HepG2 (cell line): ENCODE data around the gene MAMLD1. TPM values are rescaled to one million over a fixed set of nuclear protein-coding genes. Genes with fewer than 3 reads are reported as not detected.

Experiments used
- ATAC-seq: fragments of 200-7000 bp; cut with Tn5 transposase; 3 replicates; pipeline ENCODE4 v1.9.1; 2020; ENCODE audit warnings: mild to moderate bottlenecking, moderate library complexity
- BruUV-seq: library from RNA; stranded (reverse); fragments of 400-500 nt; replicated peaks from 2 replicates; lab custom pipeline; 2021; lab: Mats Ljungman, UMichigan
- CTCF ChIA-PET: fragments of 300-600 bp; formaldehyde crosslinking; extraction: SDS; loops from one replicate; lab custom pipeline; 2021; ENCODE audit warnings: low total read pairs, inconsistent platforms, low intra/inter-chr PET ratio; lab: Yijun Ruan, JAX
- POLR2A ChIA-PET: fragments of 350-600 bp; sonication (Branson Sonifier 250); formaldehyde crosslinking; loops from one replicate; lab custom pipeline; 2020; ENCODE audit warnings: antibody characterized with exemption, inconsistent platforms; lab: Yijun Ruan, JAX
- DNase-seq: peaks from one replicate; pipeline ENCODE4 v3.0.0-alpha.2; 2015; ENCODE audit warnings: low spot score
- FAIRE-seq: peaks from 3 replicates; lab custom pipeline; 2011; peaks lifted over from hg19 to GRCh38; lab: Jason Lieb, UNC
- H2AFZ ChIP-seq: one replicate; pipeline ENCODE4 v1.6.1; 2011; ENCODE audit warnings: low read length, inconsistent platforms
- H3K27ac ChIP-seq: fragments of 300-600 bp; 3 replicates; pipeline ENCODE4 v1.8.0; 2011; ENCODE audit warnings: mixed run types, mild to moderate bottlenecking, mixed read lengths, low read length, inconsistent platforms; ENCODE audit not compliant: insufficient read depth; ENCODE audit errors: extremely low read length
- H3K27me3 ChIP-seq, 2 experiments: fragments of 200-600 bp in 1 of 2; 2 replicates in 1 of 2; 3 replicates in 1 of 2; pipeline versions ENCODE4 v1.6.0 to v1.8.0; 2011; ENCODE audit warnings: low read length in 2 of 2, mild to moderate bottlenecking in 2 of 2, moderate library complexity in 2 of 2, inconsistent platforms in 1 of 2; ENCODE audit not compliant: insufficient read depth in 2 of 2, control insufficient read depth in 1 of 2
- H3K36me3 ChIP-seq, 2 experiments: fragments of 200-600 bp in 1 of 2; replicated peaks in 1 of 2; 2 replicates in 1 of 2; 3 replicates in 1 of 2; pipeline versions ENCODE4 v1.5.1 to v1.8.0; 2011; ENCODE audit warnings: low read length in 2 of 2, inconsistent platforms in 1 of 2; ENCODE audit not compliant: insufficient read depth in 2 of 2, control insufficient read depth in 1 of 2
- H3K4me1 ChIP-seq: 2 replicates; pipeline ENCODE4 v1.5.1; 2012; ENCODE audit warnings: low read length, inconsistent platforms; ENCODE audit not compliant: insufficient read depth
- H3K4me2 ChIP-seq: 2 replicates; pipeline ENCODE4 v1.6.0; 2011; ENCODE audit warnings: low read depth, low read length, inconsistent platforms
- H3K4me3 ChIP-seq, 3 experiments: fragments of 200-600 bp in 1 of 3; sonication (generic), shearing (Covaris generic) in 1 of 3; replicated peaks in 1 of 3; 2 replicates each; pipeline ENCODE4 v1.5.1; 2011 to 2016; ENCODE audit warnings: low read length in 3 of 3, inconsistent platforms in 2 of 3, low read depth in 2 of 3, mild to moderate bottlenecking in 2 of 3, control low read depth in 1 of 3, mixed read lengths in 1 of 3; ENCODE audit not compliant: insufficient read depth in 1 of 3
- H3K79me2 ChIP-seq: one replicate; pipeline ENCODE4 v1.6.1; 2011; ENCODE audit warnings: low read length, inconsistent platforms; ENCODE audit not compliant: insufficient read depth
- H3K9ac ChIP-seq: 2 replicates; pipeline ENCODE4 v1.6.0; 2011; ENCODE audit warnings: mild to moderate bottlenecking, low read depth, low read length, inconsistent platforms; ENCODE audit not compliant: insufficient read depth
- H3K9me3 ChIP-seq: 2 replicates; pipeline ENCODE4 v1.5.1; 2012; ENCODE audit warnings: mild to moderate bottlenecking, low read length
- H4K20me1 ChIP-seq: 2 replicates; pipeline ENCODE4 v1.6.0; 2011; ENCODE audit warnings: inconsistent platforms, mild to moderate bottlenecking, low read length, moderate library complexity; ENCODE audit not compliant: insufficient read depth
- ZBTB3 ChIP-seq: sonication (generic); formaldehyde crosslinking; IDR thresholded peaks from 2 replicates; pipeline ENCODE4 v1.4.0; 2020; ENCODE audit warnings: low read depth, mild to moderate bottlenecking, moderate library complexity, missing genetic modification reagents, borderline replicate concordance
- WGBS: methylation state at CpG from one replicate; pipeline ENCODE4 v1.1.6; 2017; ENCODE audit warnings: low lambda C conversion rate; 5-methylcytosine and 5-hydroxymethylcytosine counted together
- in situ Hi-C: cut with HindIII; loops from 2 replicates; pipeline ENCODE4 v1.10.0; 2017; ENCODE audit warnings: low pct_unique_long_range_greater_than_20kb; ENCODE audit not compliant: extremely low pct_ligation_motif_present
- intact Hi-C: fragments of 100-400 bp; cut with micrococcal nuclease; formaldehyde crosslinking; loops from one replicate; pipeline ENCODE4 v1.10.0; 2022; ENCODE audit not compliant: unreplicated experiment
- polyA plus RNA-seq, 8 experiments: library from polyadenylated mRNA; depleted of rRNA in 3 of 8; stranded (reverse) in 7 of 8; unstranded in 1 of 8; fragments of >200 nt; fragmentation: Illumina TruSeq in 4 of 8; extraction: Trizol in 4 of 8; gene quantifications; 2 replicates each; pipeline versions ENCODE4 v1.2.1 to v1.2.3, GENCODE V29; 2011 to 2016; ENCODE audit warnings: low read depth in 4 of 8, missing spikeins in 1 of 8, mixed read lengths in 1 of 8; ENCODE audit not compliant: insufficient read depth in 1 of 8
- total RNA-seq, 5 experiments: library from RNA; depleted of rRNA; stranded (reverse); fragments of >200 nt; fragmentation: Illumina TruSeq; extraction: Trizol; gene quantifications; 2 replicates each; pipeline ENCODE4 v1.2.3, GENCODE V29; 2016; ENCODE audit warnings: low read depth in 1 of 5
- TF ChIP-seq, protein P1 (sequence below): sonication (generic); formaldehyde crosslinking; IDR thresholded peaks from 2 replicates; pipeline ENCODE4 v1.4.0; 2020; ENCODE audit warnings: mild to moderate bottlenecking, missing genetic modification reagents
- TF ChIP-seq, protein P2 (sequence below): sonication (generic); formaldehyde crosslinking; IDR thresholded peaks from 2 replicates; pipeline ENCODE4 v1.5.0; 2020; ENCODE audit warnings: mild to moderate bottlenecking, missing genetic modification reagents, borderline replicate concordance

The MAMLD1 gene
- total and polyA plus RNA-seq, 2 of the 13 experiments (the other 11 are each of a cell fraction or from before 2014, with no cell fraction given) = not detected

DNA sequence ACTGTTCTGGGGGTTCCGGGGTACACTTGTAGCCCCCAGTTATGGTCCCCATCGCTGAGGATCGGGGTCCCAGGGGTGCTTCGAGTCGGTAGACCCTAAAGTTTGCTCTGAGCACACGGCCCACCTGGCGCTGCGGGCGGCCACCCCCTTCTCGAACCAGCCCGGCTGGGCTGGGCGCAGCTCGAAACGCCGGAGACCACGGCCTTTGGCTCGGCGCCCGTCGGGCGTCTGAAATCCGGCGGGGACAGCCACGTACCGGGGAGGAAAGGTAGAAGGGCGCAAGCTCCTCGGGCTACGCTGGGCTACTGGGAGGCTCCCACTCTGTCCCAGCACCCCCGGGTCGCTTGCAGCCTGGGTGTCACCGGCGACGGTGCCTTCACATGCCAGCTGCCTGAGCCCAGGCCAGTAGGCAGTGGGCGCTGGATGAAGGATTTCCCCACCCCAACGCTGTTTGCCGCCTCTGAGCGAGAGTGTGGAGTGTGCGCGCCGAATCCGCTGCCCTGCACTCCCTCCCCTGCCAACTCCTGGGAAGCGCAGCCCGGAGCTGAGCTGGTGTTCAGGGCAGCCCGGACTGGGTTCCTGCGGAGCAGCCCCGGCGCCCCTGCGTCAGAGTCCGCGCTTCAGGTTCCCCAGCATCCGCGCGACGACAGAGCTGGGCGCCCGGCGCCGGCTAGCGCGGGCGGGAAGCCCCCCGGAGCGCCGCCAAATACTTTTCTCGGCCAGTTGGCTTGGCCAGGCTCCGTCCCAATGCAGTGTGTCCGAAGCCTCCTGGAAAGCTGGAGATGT is 637 bp downstream of the MAMLD1 start:
- BruUV-seq = no TSS peak
- in situ Hi-C loops (loop anchor here (25.0 kb wide), 1 partner anchor 401 kb away; no protein-coding TSS in a partner anchor), intact Hi-C loops (no loop called here)
- H3K79me2 ChIP-seq = no peaks in the 10 kb centered on the region
- no peak for DNase-seq
- no peak for FAIRE-seq
- POLR2A ChIA-PET = no interaction called here
- H2AFZ ChIP-seq = no peak overlapping the region
- H3K4me3 ChIP-seq = peak overlapping the region in 2 of 3 experiments; percentile 9 to 64; a peak in 2 of 6 replicates
- H4K20me1 ChIP-seq = no peaks in the 10 kb centered on the region
- CTCF ChIA-PET = no interaction called here
- peak; percentile 64 for ATAC-seq
- no peaks in the 10 kb centered on the region for H3K36me3 ChIP-seq
- no CpG with 5 or more reads among the region's 67 CpGs for WGBS
- peaks cover 23% of the 10 kb centered on the region; the same call in 1 of the 2 replicates for H3K4me1 ChIP-seq
- no peaks in the 10 kb centered on the region for H3K9me3 ChIP-seq
- H3K27me3 ChIP-seq = peaks cover 10 to 42% of the 10 kb centered on the region in 2 experiments; a peak in 4 of 5 replicates
- H3K4me2 ChIP-seq = peak overlapping the region; percentile 47; the same call in 1 of the 2 replicates
- no peak overlapping the region for H3K9ac ChIP-seq
- TF ChIP-seq, protein P1, sequence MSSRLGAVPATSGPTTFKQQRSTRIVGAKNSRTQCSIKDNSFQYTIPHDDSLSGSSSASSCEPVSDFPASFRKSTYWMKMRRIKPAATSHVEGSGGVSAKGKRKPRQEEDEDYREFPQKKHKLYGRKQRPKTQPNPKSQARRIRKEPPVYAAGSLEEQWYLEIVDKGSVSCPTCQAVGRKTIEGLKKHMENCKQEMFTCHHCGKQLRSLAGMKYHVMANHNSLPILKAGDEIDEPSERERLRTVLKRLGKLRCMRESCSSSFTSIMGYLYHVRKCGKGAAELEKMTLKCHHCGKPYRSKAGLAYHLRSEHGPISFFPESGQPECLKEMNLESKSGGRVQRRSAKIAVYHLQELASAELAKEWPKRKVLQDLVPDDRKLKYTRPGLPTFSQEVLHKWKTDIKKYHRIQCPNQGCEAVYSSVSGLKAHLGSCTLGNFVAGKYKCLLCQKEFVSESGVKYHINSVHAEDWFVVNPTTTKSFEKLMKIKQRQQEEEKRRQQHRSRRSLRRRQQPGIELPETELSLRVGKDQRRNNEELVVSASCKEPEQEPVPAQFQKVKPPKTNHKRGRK (CRISPR knock-in tag) = no peak
- TF ChIP-seq ZBTB3 (CRISPR knock-in tag) = no peak
- TF ChIP-seq, protein P2, sequence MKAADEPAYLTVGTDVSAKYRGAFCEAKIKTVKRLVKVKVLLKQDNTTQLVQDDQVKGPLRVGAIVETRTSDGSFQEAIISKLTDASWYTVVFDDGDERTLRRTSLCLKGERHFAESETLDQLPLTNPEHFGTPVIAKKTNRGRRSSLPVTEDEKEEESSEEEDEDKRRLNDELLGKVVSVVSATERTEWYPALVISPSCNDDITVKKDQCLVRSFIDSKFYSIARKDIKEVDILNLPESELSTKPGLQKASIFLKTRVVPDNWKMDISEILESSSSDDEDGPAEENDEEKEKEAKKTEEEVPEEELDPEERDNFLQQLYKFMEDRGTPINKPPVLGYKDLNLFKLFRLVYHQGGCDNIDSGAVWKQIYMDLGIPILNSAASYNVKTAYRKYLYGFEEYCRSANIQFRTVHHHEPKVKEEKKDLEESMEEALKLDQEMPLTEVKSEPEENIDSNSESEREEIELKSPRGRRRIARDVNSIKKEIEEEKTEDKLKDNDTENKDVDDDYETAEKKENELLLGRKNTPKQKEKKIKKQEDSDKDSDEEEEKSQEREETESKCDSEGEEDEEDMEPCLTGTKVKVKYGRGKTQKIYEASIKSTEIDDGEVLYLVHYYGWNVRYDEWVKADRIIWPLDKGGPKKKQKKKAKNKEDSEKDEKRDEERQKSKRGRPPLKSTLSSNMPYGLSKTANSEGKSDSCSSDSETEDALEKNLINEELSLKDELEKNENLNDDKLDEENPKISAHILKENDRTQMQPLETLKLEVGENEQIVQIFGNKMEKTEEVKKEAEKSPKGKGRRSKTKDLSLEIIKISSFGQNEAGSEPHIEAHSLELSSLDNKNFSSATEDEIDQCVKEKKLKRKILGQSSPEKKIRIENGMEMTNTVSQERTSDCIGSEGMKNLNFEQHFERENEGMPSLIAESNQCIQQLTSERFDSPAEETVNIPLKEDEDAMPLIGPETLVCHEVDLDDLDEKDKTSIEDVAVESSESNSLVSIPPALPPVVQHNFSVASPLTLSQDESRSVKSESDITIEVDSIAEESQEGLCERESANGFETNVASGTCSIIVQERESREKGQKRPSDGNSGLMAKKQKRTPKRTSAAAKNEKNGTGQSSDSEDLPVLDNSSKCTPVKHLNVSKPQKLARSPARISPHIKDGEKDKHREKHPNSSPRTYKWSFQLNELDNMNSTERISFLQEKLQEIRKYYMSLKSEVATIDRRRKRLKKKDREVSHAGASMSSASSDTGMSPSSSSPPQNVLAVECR = no peak
- no peak overlapping the region for H3K27ac ChIP-seq
